GM21737 (cell line): ENCODE measurements around the gene ULK4.
"Not testable (repeated sequence)": the region's sequence is repeated elsewhere in the genome, so short reads cannot be mapped to it uniquely, and the experiment has no call there.

ENCODE experiments used
- ATAC-seq: cut with Tn5 transposase; IDR thresholded peaks from one replicate; pipeline ENCODE4 v1.9.1; 2021; ENCODE audit warnings: mild to moderate bottlenecking, moderate library complexity; ENCODE audit not compliant: unreplicated experiment

Gene ULK4

GRCh38 chr3:41960826-41961750, 815 bp downstream of the ULK4 start:
- ATAC-seq: peak; percentile 12

GRCh38 chr3:41956574-41956973, 5.3 kb downstream of the ULK4 start:
- no peak for ATAC-seq

- no peak for ATAC-seq
These were observed 6.7 kb downstream of the ULK4 start for GRCh38 chr3:41955192-41955591.

- no peak for ATAC-seq
These were observed 18.5 kb downstream of the ULK4 start for GRCh38 chr3:41943311-41943843.

GRCh38 chr3:41940393-41940792, 21.5 kb downstream of the ULK4 start:
- no peak for ATAC-seq

- ATAC-seq: no peak
These were observed 25.5 kb downstream of the ULK4 start for GRCh38 chr3:41936384-41936783.

- ATAC-seq: no peak
These were observed 28.7 kb downstream of the ULK4 start for GRCh38 chr3:41933154-41933676.

GRCh38 chr3:41932464-41932863, 29.4 kb downstream of the ULK4 start:
- no peak for ATAC-seq

GRCh38 chr3:41920406-41920965, 41.4 kb downstream of the ULK4 start:
- no peak for ATAC-seq

- ATAC-seq: no peak
These were observed 46.5 kb downstream of the ULK4 start for GRCh38 chr3:41915353-41915752.

GRCh38 chr3:41912280-41912679, 49.6 kb downstream of the ULK4 start:
- ATAC-seq: no peak

- ATAC-seq: no peak
These were observed 54.4 kb downstream of the ULK4 start for GRCh38 chr3:41907330-41908073.

GRCh38 chr3:41900265-41900664, 61.6 kb downstream of the ULK4 start:
- ATAC-seq: no peak

GRCh38 chr3:41898631-41899030, 63.3 kb downstream of the ULK4 start:
- no peak for ATAC-seq

- no peak for ATAC-seq
These were observed 67.9 kb downstream of the ULK4 start for GRCh38 chr3:41893977-41894376.

GRCh38 chr3:41888368-41889076, 73.4 kb downstream of the ULK4 start:
- no peak for ATAC-seq

- ATAC-seq: no peak
These were observed 78.9 kb downstream of the ULK4 start for GRCh38 chr3:41882956-41883355.

- no peak for ATAC-seq
These were observed 80.6 kb downstream of the ULK4 start for GRCh38 chr3:41881233-41881821.

GRCh38 chr3:41880387-41880786, 81.5 kb downstream of the ULK4 start:
- ATAC-seq: no peak

GRCh38 chr3:41877741-41878140, 84.2 kb downstream of the ULK4 start:
- ATAC-seq: not testable (repeated sequence)
